T-cell (primary cell): ENCODE data around the gene ESCO1. TPM values are rescaled to one million over a fixed set of nuclear protein-coding genes. Genes with fewer than 3 reads are reported as not detected.
A peak's percentile ranks its signal among the peaks of the same experiment; 100 is the strongest.

Experiments used
- ATAC-seq, 4 experiments: fragments of 200-7000 bp in 3 of 4; fragments of 150-1000 bp in 1 of 4; cut with Tn5 transposase; replicated peaks in 1 of 4; 1 replicate in 3 of 4; 2 replicates in 1 of 4; pipeline ENCODE4 v1.10.0; 2021; ENCODE audit warnings: moderate library complexity in 3 of 4, mild to moderate bottlenecking in 2 of 4, moderate number of reproducible peaks in 1 of 4
- CTCF ChIA-PET, 2 donors: fragments of 300-600 bp; sonication (Branson Sonifier 250); formaldehyde crosslinking; loops; one replicate each; lab custom pipeline; 2022; ENCODE audit warnings: antibody characterized with exemption in 2 of 2; lab: Charles Lee
- POLR2A ChIA-PET, 2 donors: fragments of 300-600 bp; sonication (Branson Sonifier 250); formaldehyde crosslinking; loops; one replicate each; lab custom pipeline; 2022; ENCODE audit warnings: antibody characterized with exemption in 2 of 2; lab: Charles Lee
- DNase-seq, 35 experiments: peaks; one replicate each; pipeline versions ENCODE4 v3.0.0 to v3.0.0-alpha.2; 2013 to 2023
- H3K27ac ChIP-seq: one replicate; pipeline ENCODE4 v1.5.1; 2013; ENCODE audit warnings: low read length
- H3K27me3 ChIP-seq, 2 experiments: replicated peaks in 1 of 2; 1 replicate in 1 of 2; 2 replicates in 1 of 2; pipeline versions ENCODE4 v1.6.1 to v1.7.0; 2013; ENCODE audit warnings: low read length in 1 of 2, mixed read lengths in 1 of 2; ENCODE audit not compliant: control insufficient read depth in 2 of 2, insufficient read depth in 2 of 2; ENCODE audit errors: extremely low read depth in 1 of 2
- H3K36me3 ChIP-seq, 2 donors: 1 replicate in 1 of 2; 2 replicates in 1 of 2; pipeline versions ENCODE4 v1.6.1 to v1.7.0; 2013; ENCODE audit warnings: low read length in 1 of 2; ENCODE audit not compliant: control insufficient read depth in 2 of 2, insufficient read depth in 1 of 2; ENCODE audit errors: extremely low read depth in 1 of 2
- H3K4me1 ChIP-seq, 2 experiments: 1 replicate in 1 of 2; 2 replicates in 1 of 2; pipeline versions ENCODE4 v1.6.1 to v1.7.0; 2013; ENCODE audit warnings: low read length in 2 of 2, mixed read lengths in 1 of 2; ENCODE audit not compliant: insufficient read depth in 2 of 2, control insufficient read depth in 1 of 2; ENCODE audit errors: extremely low read depth in 1 of 2
- H3K4me3 ChIP-seq, 2 donors: 1 replicate in 1 of 2; 2 replicates in 1 of 2; pipeline versions ENCODE4 v1.5.1 to v1.7.0; 2013; ENCODE audit warnings: mild to moderate bottlenecking in 2 of 2, low read length in 1 of 2, moderate library complexity in 1 of 2; ENCODE audit not compliant: control insufficient read depth in 1 of 2; ENCODE audit errors: extremely low read depth in 1 of 2
- H3K9me3 ChIP-seq: 2 replicates; pipeline ENCODE4 v1.7.0; 2013
- H3K27ac Mint-ChIP-seq, 2 donors: one replicate each; pipeline ENCODE4 v1.8.0; 2020 to 2021; ENCODE audit warnings: mild to moderate bottlenecking in 2 of 2, mixed read lengths in 2 of 2
- H3K27me3 Mint-ChIP-seq, 2 donors: one replicate each; pipeline ENCODE4 v1.8.0; 2021 to 2022; ENCODE audit warnings: mixed read lengths in 2 of 2
- H3K36me3 Mint-ChIP-seq: one replicate; pipeline ENCODE4 v1.8.0; 2021; ENCODE audit warnings: mixed read lengths
- H3K4me1 Mint-ChIP-seq, 3 donors: one replicate each; pipeline ENCODE4 v1.8.0; 2020 to 2022; ENCODE audit warnings: mixed read lengths in 3 of 3, mild to moderate bottlenecking in 1 of 3
- H3K4me3 Mint-ChIP-seq, 3 donors: one replicate each; pipeline ENCODE4 v1.8.0; 2020 to 2022; ENCODE audit warnings: mild to moderate bottlenecking in 3 of 3, mixed read lengths in 3 of 3, moderate library complexity in 3 of 3
- H3K9me3 Mint-ChIP-seq, 3 donors: one replicate each; pipeline ENCODE4 v1.8.0; 2020 to 2022; ENCODE audit warnings: mixed read lengths in 3 of 3
- WGBS: methylation state at CpG from one replicate; pipeline ENCODE4 v1.1.5; 2013; ENCODE audit warnings: missing lambda C conversion rate; ENCODE audit not compliant: insufficient coverage; 5-methylcytosine and 5-hydroxymethylcytosine counted together
- total RNA-seq, 35 experiments: library from RNA in 6 of 35; stranded (reverse) in 6 of 35; fragments of 120-200 nt in 1 of 35; gene quantifications; one replicate each; pipeline versions ENCODE4 v1.2.1 to v1.2.4 and lab custom pipeline; 2013 to 2026

The ESCO1 gene
- total RNA-seq, 5 donors from 2014 or later (not counting 1 experiment from before 2014, with no cell fraction given) = 24.5 to 32.6 (median 26.2) TPM

- Mint-ChIP-seq H3K36me3 (no peaks in the 10 kb centered on the region), H3K9me3 (no peaks in the 10 kb centered on the region), H3K4me3 (no peak overlapping the region), H3K4me1 (peaks cover 11 to 19% (median 13%) of the 10 kb centered on the region in 3 donors), H3K27ac (peak overlapping the region in 1 of 2 donors; percentile 66), H3K27me3 (no peaks in the 10 kb centered on the region)
- Histone ChIP-seq H3K4me3 (no peak overlapping the region), H3K27me3 (no peaks in the 10 kb centered on the region), H3K36me3 (no peaks in the 10 kb centered on the region), H3K9me3 (no peaks in the 10 kb centered on the region), H3K27ac (peak overlapping the region; percentile 34), H3K4me1 (peaks cover 2 to 9% of the 10 kb centered on the region in 2 experiments)
- ChIA-PET CTCF (interaction anchor here in 1 of 2 donors (0.6 kb wide), 2 partner anchors 35 to 1483 kb away, joined by 4 to 7 read pairs; no protein-coding TSS in a partner anchor), POLR2A (no interaction called here)
- ATAC-seq (no peak), DNase-seq (no peak)
Observed at GRCh38 chr18:21605213-21605612, 4.7 kb upstream of the ESCO1 start.

GRCh38 chr18:21604671-21605070 is 4.2 kb upstream of the ESCO1 start:
- Mint-ChIP-seq H3K9me3 (no peaks in the 10 kb centered on the region), H3K4me1 (peaks cover 15 to 22% (median 16%) of the 10 kb centered on the region in 3 donors), H3K4me3 (no peak overlapping the region), H3K27ac (peak overlapping the region in 1 of 2 donors; percentile 66), H3K36me3 (no peaks in the 10 kb centered on the region), H3K27me3 (no peaks in the 10 kb centered on the region)
- 18% methylated on average over 2 of the region's 2 CpGs for WGBS
- peak overlapping the region; percentile 34 for H3K27ac ChIP-seq
- H3K27me3 ChIP-seq = no peaks in the 10 kb centered on the region
- CTCF ChIA-PET = interaction anchor here in 1 of 2 donors (0.6 kb wide), 1 partner anchor 36 kb away, joined by 7 read pairs; no protein-coding TSS in a partner anchor
- peaks cover 2 to 11% of the 10 kb centered on the region in 2 experiments for H3K4me1 ChIP-seq
- H3K9me3 ChIP-seq = no peaks in the 10 kb centered on the region
- no peak for ATAC-seq
- no peak overlapping the region for H3K4me3 ChIP-seq
- DNase-seq = no peak
- no peaks in the 10 kb centered on the region for H3K36me3 ChIP-seq
- POLR2A ChIA-PET = no interaction called here

- H3K27ac ChIP-seq = no peak overlapping the region
Observed at GRCh38 chr18:21602299-21602587, 1.7 kb upstream of the ESCO1 start.

GRCh38 chr18:21599585-21600525 is 649 bp downstream of the ESCO1 start:
- no peaks in the 10 kb centered on the region for H3K27me3 Mint-ChIP-seq
- peak overlapping the region; percentile 93 to 96 (median 95) for H3K4me3 Mint-ChIP-seq
- H3K27ac Mint-ChIP-seq = peak overlapping the region; percentile 99
- Histone ChIP-seq H3K4me1 (peaks cover 15 to 31% of the 10 kb centered on the region in 2 experiments), H3K4me3 (peak overlapping the region; percentile 74 to 84), H3K36me3 (no peaks in the 10 kb centered on the region), H3K27ac (peak overlapping the region; percentile 90), H3K27me3 (no peaks in the 10 kb centered on the region), H3K9me3 (no peaks in the 10 kb centered on the region)
- WGBS = 0% methylated on average over 48 of the region's 67 CpGs
- H3K36me3 Mint-ChIP-seq = no peaks in the 10 kb centered on the region
- H3K4me1 Mint-ChIP-seq = peaks cover 38 to 47% (median 40%) of the 10 kb centered on the region in 3 donors
- POLR2A ChIA-PET = interaction anchor here (0.5 to 3.3 kb wide), 13 partner anchors 9 to 488 kb away, joined by 3 to 28 read pairs (median 4); partner anchors contain the start of genes SNRPD1 (in 2 of the 2), ABHD3 (in 1 of the 2), MIB1 (in 1 of the 2) and ROCK1 (in 1 of the 2)
- CTCF ChIA-PET = interaction anchor here (0.5 to 3.1 kb wide), 19 partner anchors 11 to 1386 kb away, joined by 3 to 83 read pairs (median 5); partner anchors contain the start of genes SNRPD1 (in 2 of the 2), ABHD3 (in 1 of the 2), MIB1 (in 1 of the 2) and ROCK1 (in 1 of the 2)
- H3K9me3 Mint-ChIP-seq = no peaks in the 10 kb centered on the region
- DNase-seq = peak in 8 of 35 experiments; percentile 8 to 63 (median 56)
- peak; percentile 68 to 69 (median 68) for ATAC-seq

More at GRCh38 chr18:21602299-21602587, 1.7 kb upstream of the ESCO1 start:
- Mint-ChIP-seq H3K36me3 (no peaks in the 10 kb centered on the region), H3K27me3 (no peaks in the 10 kb centered on the region), H3K27ac (peak overlapping the region; percentile 46 to 61), H3K4me1 (peaks cover 34 to 43% (median 34%) of the 10 kb centered on the region in 3 donors), H3K4me3 (peak overlapping the region in 2 of 3 donors; percentile 31 to 93), H3K9me3 (no peaks in the 10 kb centered on the region)
- Histone ChIP-seq H3K4me3 (no peak overlapping the region), H3K27me3 (no peaks in the 10 kb centered on the region), H3K4me1 (peaks cover 12 to 28% of the 10 kb centered on the region in 2 experiments), H3K36me3 (no peaks in the 10 kb centered on the region), H3K9me3 (no peaks in the 10 kb centered on the region)
- 83% methylated on average over 1 of the region's 5 CpGs for WGBS
- ChIA-PET POLR2A (interaction anchor here in 1 of 2 donors (0.9 to 1.0 kb wide), 2 partner anchors 12 to 80 kb away, joined by 4 to 12 read pairs; no protein-coding TSS in a partner anchor), CTCF (interaction anchor here in 1 of 2 donors (0.8 kb wide), 1 partner anchor 82 kb away, joined by 3 read pairs; no protein-coding TSS in a partner anchor)
- ATAC-seq (no peak), DNase-seq (peak in 2 of 35 experiments; percentile 12 to 17)

- Histone ChIP-seq H3K27me3 (no peaks in the 10 kb centered on the region), H3K4me1 (peaks cover 15 to 32% of the 10 kb centered on the region in 2 experiments), H3K36me3 (no peaks in the 10 kb centered on the region), H3K9me3 (no peaks in the 10 kb centered on the region), H3K27ac (peak overlapping the region; percentile 90), H3K4me3 (peak overlapping the region; percentile 74 to 84)
- Mint-ChIP-seq H3K4me1 (peaks cover 41 to 50% (median 44%) of the 10 kb centered on the region in 3 donors), H3K36me3 (peaks cover 5% of the 10 kb centered on the region), H3K27ac (peak overlapping the region; percentile 99), H3K27me3 (no peaks in the 10 kb centered on the region), H3K9me3 (no peaks in the 10 kb centered on the region), H3K4me3 (peak overlapping the region; percentile 93 to 96 (median 95))
- no peak for ATAC-seq
- 76% methylated on average over 6 of the region's 18 CpGs for WGBS
- no peak for DNase-seq
- ChIA-PET CTCF (interaction anchor here (2.1 to 3.1 kb wide), 3 partner anchors 12 to 15 kb away, joined by 8 to 83 read pairs (median 38); partner anchors contain the start of gene SNRPD1 (in 2 of the 2)), POLR2A (interaction anchor here in 1 of 2 donors (0.6 to 3.3 kb wide), 4 partner anchors 15 to 141 kb away, joined by 3 to 28 read pairs (median 8); partner anchors contain the start of gene MIB1)
Observed at GRCh38 chr18:21598726-21599584, 1.5 kb downstream of the ESCO1 start.
